Measurements from ENCODE around the gene RPH3AL. TPM values are rescaled to one million over a fixed set of nuclear protein-coding genes. Genes with fewer than 3 reads are reported as not detected.
"Not testable (repeated sequence)": the region's sequence is repeated elsewhere in the genome, so short reads cannot be mapped to it uniquely, and the experiment has no call there.

The RPH3AL gene
- total RNA-seq, 1 experiment from 2014 or later = 3.0 TPM

DNA sequence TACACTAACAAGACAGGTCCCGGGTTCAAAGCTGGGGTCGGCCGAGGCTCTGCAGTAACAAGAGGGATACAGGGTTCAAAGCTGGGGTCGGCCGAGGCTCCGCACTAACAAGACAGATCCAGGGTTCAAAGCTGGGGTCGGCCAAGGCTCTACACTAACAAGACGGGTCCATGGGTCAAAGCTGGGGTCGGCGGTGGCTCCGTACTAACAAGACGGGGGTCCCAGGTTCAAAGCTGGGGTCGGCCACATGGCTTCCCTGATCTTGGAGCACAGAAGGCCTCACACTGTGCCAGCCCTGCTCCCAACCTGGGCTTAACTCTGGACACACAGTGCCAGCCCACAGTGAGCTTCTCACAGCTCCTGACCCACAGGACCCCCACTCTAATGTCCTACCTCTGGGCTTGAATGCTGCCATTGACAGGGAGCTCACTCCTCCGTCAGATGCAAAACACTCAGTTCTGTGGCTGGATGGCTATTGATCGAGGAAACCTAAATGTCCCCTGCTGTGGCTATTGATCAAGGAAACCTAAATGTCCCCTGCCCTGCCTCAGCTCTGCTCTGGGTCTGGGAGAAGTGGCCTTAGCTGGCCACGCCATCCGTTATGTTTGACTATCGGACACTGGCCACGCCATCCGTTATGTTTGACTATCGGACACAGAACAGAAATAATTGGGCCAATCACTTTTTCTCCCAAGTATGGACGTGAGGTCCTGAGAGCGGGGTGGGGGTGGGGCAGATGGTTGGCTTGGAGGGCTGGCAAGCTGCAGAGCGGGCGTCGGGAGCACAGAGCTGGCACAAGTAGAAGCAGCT, 116.6 kb downstream of the RPH3AL start:
- Histone ChIP-seq H2BK20ac (ENCODE audit: low read depth, low read length, poor library complexity, severe bottlenecking) (no peak overlapping the region), H4K20me1 (ENCODE audit: control insufficient read depth, insufficient read depth, insufficient read length) (no peaks in the 10 kb centered on the region), H2AFZ (ENCODE audit: low read length) (no peak overlapping the region), H3K79me2 (ENCODE audit: insufficient read depth, low read length) (no peaks in the 10 kb centered on the region), H3K27me3 (ENCODE audit: insufficient read depth, low read length) (no peaks in the 10 kb centered on the region), H4K8ac (replicated peaks; ENCODE audit: insufficient read length, low read depth, low read length) (no peak overlapping the region), H3K4me1 (ENCODE audit: insufficient read depth, low read length) (peaks cover 7% of the 10 kb centered on the region; the same call in 1 of the 2 replicates), H3K23ac (ENCODE audit: insufficient read length, low read depth, low read length) (no peak overlapping the region), H3K4me2 (ENCODE audit: insufficient read depth, insufficient read length, low read length) (no peak overlapping the region), H3K14ac (ENCODE audit: insufficient read depth, low read length) (no peak overlapping the region), H4K91ac (ENCODE audit: insufficient read length, low read depth, low read length) (no peak overlapping the region), H2BK12ac (ENCODE audit: insufficient read length, low read depth, low read length) (no peak overlapping the region), H4K5ac (ENCODE audit: insufficient read length, low read depth, low read length) (no peak overlapping the region), H3K9me3 (ENCODE audit: control insufficient read depth, low read depth, low read length) (no peaks in the 10 kb centered on the region), H3K23me2 (ENCODE audit: insufficient read length, low read depth, low read length, poor library complexity, severe bottlenecking) (no peaks in the 10 kb centered on the region), H2AK5ac (ENCODE audit: insufficient read length, low read length) (no peak overlapping the region), H3K4ac (ENCODE audit: low read depth, low read length) (no peak overlapping the region), H3K56ac (ENCODE audit: insufficient read length, low read depth, low read length) (no peak overlapping the region), H2BK120ac (ENCODE audit: low read depth, low read length, poor library complexity, severe bottlenecking) (no peak overlapping the region), H3K27ac (ENCODE audit: insufficient read length, low read depth, low read length) (no peak overlapping the region), H2BK15ac (ENCODE audit: low read depth, low read length) (no peak overlapping the region), H3K18ac (ENCODE audit: insufficient read length, low read depth, low read length) (no peak overlapping the region), H3K9ac (ENCODE audit: extremely low read depth, insufficient read length, low read length) (no peak overlapping the region), H3K79me1 (ENCODE audit: insufficient read depth, low read depth, low read length, poor library complexity, severe bottlenecking) (no peaks in the 10 kb centered on the region), H3T11ph (ENCODE audit: low read length) (no peak overlapping the region), H2BK5ac (ENCODE audit: insufficient read length, low read length) (no peak overlapping the region)
- no peaks in the 10 kb centered on the region; the same call in none of the 2 replicates for H3K27me3 Mint-ChIP-seq (ENCODE audit: low read depth)
- H3K36me3 Mint-ChIP-seq (ENCODE audit: insufficient read depth in 1 of 3, low read depth in 3 of 3) = no peaks in the 10 kb centered on the region
- DNase-seq = no peak
- WGBS (ENCODE audit: extremely low coverage, insufficient read length, low lambda C conversion rate) = no CpG with 5 or more reads among the region's 26 CpGs
- no peaks in the 10 kb centered on the region for H3K9me3 Mint-ChIP-seq
- peaks cover 23 to 42% of the 10 kb centered on the region in 2 experiments for H3K4me1 Mint-ChIP-seq
- peak overlapping the region in 1 of 3 experiments; percentile 51; a peak in 1 of 7 replicates for H3K27ac Mint-ChIP-seq
- no peak overlapping the region for H3K4me3 Mint-ChIP-seq
- TF ChIP-seq, protein P1, sequence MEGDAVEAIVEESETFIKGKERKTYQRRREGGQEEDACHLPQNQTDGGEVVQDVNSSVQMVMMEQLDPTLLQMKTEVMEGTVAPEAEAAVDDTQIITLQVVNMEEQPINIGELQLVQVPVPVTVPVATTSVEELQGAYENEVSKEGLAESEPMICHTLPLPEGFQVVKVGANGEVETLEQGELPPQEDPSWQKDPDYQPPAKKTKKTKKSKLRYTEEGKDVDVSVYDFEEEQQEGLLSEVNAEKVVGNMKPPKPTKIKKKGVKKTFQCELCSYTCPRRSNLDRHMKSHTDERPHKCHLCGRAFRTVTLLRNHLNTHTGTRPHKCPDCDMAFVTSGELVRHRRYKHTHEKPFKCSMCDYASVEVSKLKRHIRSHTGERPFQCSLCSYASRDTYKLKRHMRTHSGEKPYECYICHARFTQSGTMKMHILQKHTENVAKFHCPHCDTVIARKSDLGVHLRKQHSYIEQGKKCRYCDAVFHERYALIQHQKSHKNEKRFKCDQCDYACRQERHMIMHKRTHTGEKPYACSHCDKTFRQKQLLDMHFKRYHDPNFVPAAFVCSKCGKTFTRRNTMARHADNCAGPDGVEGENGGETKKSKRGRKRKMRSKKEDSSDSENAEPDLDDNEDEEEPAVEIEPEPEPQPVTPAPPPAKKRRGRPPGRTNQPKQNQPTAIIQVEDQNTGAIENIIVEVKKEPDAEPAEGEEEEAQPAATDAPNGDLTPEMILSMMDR (conservative IDR thresholded peaks at IDR 0.05) = no peak

DNA sequence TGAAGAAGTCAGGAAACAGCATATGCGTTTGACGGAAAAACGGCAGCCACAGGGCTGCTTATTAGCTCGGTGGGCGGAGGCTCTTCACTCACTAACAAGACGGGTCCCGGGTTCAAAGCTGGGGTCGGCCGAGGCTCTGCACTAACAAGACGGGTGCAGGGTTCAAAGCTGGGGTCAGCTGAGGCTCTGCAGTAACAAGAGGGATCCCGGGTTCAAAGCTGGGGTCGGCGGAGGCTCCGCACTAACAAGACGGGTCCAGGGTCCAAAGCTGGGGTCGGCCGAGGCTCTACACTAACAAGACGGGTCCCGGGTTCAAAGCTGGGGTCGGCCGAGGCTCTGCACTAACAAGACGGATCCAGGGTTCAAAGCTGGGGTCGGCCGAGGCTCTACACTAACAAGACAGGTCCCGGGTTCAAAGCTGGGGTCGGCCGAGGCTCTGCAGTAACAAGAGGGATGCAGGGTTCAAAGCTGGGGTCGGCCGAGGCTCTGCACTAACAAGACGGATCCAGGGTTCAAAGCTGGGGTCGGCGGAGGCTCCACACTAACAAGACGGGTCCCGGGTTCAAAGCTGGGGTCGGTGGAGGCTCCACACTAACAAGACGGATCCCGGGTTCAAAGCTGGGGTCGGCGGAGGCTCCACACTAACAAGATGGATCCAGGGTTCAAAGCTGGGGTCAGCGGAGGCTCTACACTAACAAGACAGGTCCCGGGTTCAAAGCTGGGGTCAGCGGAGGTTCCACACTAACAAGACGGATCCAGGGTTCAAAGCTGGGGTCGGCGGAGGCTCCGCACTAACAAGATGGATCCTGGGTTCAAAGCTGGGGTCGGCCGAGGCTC, 117.4 kb downstream of the RPH3AL start:
- not testable (repeated sequence) for H3K4me1 ChIP-seq (ENCODE audit: insufficient read depth, low read length); H3K36me3 Mint-ChIP-seq (ENCODE audit: insufficient read depth in 1 of 3, low read depth in 3 of 3); H2BK15ac ChIP-seq (ENCODE audit: low read depth, low read length); H4K91ac ChIP-seq (ENCODE audit: insufficient read length, low read depth, low read length); H4K20me1 ChIP-seq (ENCODE audit: control insufficient read depth, insufficient read depth, insufficient read length); H2AFZ ChIP-seq (ENCODE audit: low read length); H2BK20ac ChIP-seq (ENCODE audit: low read depth, low read length, poor library complexity, severe bottlenecking); H3K23ac ChIP-seq (ENCODE audit: insufficient read length, low read depth, low read length); H3K18ac ChIP-seq (ENCODE audit: insufficient read length, low read depth, low read length); H3K9me3 Mint-ChIP-seq; H3K27ac ChIP-seq (ENCODE audit: insufficient read length, low read depth, low read length); DNase-seq; H4K5ac ChIP-seq (ENCODE audit: insufficient read length, low read depth, low read length); H3K9me3 ChIP-seq (ENCODE audit: control insufficient read depth, low read depth, low read length); H3T11ph ChIP-seq (ENCODE audit: low read length); H2BK12ac ChIP-seq (ENCODE audit: insufficient read length, low read depth, low read length); H3K27ac Mint-ChIP-seq; H2AK5ac ChIP-seq (ENCODE audit: insufficient read length, low read length); H3K4ac ChIP-seq (ENCODE audit: low read depth, low read length); H3K4me2 ChIP-seq (ENCODE audit: insufficient read depth, insufficient read length, low read length); H2BK120ac ChIP-seq (ENCODE audit: low read depth, low read length, poor library complexity, severe bottlenecking); H3K56ac ChIP-seq (ENCODE audit: insufficient read length, low read depth, low read length); H3K9ac ChIP-seq (ENCODE audit: extremely low read depth, insufficient read length, low read length); H3K27me3 Mint-ChIP-seq (ENCODE audit: low read depth); H3K27me3 ChIP-seq (ENCODE audit: insufficient read depth, low read length); H3K79me2 ChIP-seq (ENCODE audit: insufficient read depth, low read length); H2BK5ac ChIP-seq (ENCODE audit: insufficient read length, low read length); H3K14ac ChIP-seq (ENCODE audit: insufficient read depth, low read length); H3K79me1 ChIP-seq (ENCODE audit: insufficient read depth, low read depth, low read length, poor library complexity, severe bottlenecking); H4K8ac ChIP-seq (replicated peaks; ENCODE audit: insufficient read length, low read depth, low read length); H3K23me2 ChIP-seq (ENCODE audit: insufficient read length, low read depth, low read length, poor library complexity, severe bottlenecking)
- no CpG with 5 or more reads among the region's 48 CpGs for WGBS (ENCODE audit: extremely low coverage, insufficient read length, low lambda C conversion rate)
- Mint-ChIP-seq H3K4me3 (peak overlapping the region in 1 of 2 experiments; percentile 14; a peak in 1 of 5 replicates), H3K4me1 (peaks cover 23 to 42% of the 10 kb centered on the region in 2 experiments)

All from H9 (cell line).